Omental fat pad (tissue), 4 donors: ENCODE results near the gene VSIR. TPM values are rescaled to one million over a fixed set of nuclear protein-coding genes. Genes with fewer than 3 reads are reported as not detected.
A peak's percentile ranks its signal among the peaks of the same experiment; 100 is the strongest.

Experiments used
- ATAC-seq: fragments of 150-250 bp; one replicate; pipeline ENCODE4 v1.9.1; 2016; ENCODE audit warnings: mild to moderate bottlenecking, moderate library complexity; ENCODE audit not compliant: low FRiP score
- DNase-seq: peaks from one replicate; pipeline ENCODE4 v3.0.0-alpha.2; 2019; ENCODE audit warnings: low spot score
- total RNA-seq, 4 donors: library from RNA; depleted of rRNA; stranded (reverse); fragments of >200 nt; gene quantifications; one replicate each; pipeline ENCODE4 v1.1.0, GENCODE V29; 2016
- TF ChIP-seq, protein P1 (sequence below), 3 donors: fragments of 450-650 bp; IDR thresholded peaks; one replicate each; pipeline ENCODE4 v1.5.1; 2016 to 2017; ENCODE audit warnings: antibody characterized with exemption in 3 of 3, mild to moderate bottlenecking in 3 of 3, moderate library complexity in 2 of 3

VSIR gene
- total RNA-seq, 4 donors from 2014 or later: 65.1 to 119 (median 86.3) TPM

DNA sequence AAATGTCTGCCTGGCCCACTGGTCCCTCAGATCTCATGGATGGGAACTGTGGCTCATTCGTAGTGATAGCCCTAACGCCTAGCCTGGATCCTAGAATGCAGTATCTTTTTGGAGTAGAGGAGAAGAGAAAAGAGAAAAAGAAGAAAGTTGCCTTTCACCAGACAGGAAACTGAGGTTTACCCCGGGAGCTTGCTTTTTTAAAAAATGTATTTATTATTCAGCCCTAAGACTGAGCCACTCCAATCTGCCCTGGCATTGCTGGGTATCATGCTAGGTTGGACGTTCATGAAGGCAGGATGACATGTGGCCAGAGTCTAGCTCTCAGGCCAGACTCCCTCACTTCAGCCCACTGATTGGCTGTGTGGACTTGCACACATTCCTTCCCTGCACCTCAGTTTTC, 32.3 kb downstream of the VSIR start:
- DNase-seq (no peak), ATAC-seq (no peak)
- TF ChIP-seq, protein P1, sequence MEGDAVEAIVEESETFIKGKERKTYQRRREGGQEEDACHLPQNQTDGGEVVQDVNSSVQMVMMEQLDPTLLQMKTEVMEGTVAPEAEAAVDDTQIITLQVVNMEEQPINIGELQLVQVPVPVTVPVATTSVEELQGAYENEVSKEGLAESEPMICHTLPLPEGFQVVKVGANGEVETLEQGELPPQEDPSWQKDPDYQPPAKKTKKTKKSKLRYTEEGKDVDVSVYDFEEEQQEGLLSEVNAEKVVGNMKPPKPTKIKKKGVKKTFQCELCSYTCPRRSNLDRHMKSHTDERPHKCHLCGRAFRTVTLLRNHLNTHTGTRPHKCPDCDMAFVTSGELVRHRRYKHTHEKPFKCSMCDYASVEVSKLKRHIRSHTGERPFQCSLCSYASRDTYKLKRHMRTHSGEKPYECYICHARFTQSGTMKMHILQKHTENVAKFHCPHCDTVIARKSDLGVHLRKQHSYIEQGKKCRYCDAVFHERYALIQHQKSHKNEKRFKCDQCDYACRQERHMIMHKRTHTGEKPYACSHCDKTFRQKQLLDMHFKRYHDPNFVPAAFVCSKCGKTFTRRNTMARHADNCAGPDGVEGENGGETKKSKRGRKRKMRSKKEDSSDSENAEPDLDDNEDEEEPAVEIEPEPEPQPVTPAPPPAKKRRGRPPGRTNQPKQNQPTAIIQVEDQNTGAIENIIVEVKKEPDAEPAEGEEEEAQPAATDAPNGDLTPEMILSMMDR (IDR thresholded peaks at IDR 0.05): no peak

DNA sequence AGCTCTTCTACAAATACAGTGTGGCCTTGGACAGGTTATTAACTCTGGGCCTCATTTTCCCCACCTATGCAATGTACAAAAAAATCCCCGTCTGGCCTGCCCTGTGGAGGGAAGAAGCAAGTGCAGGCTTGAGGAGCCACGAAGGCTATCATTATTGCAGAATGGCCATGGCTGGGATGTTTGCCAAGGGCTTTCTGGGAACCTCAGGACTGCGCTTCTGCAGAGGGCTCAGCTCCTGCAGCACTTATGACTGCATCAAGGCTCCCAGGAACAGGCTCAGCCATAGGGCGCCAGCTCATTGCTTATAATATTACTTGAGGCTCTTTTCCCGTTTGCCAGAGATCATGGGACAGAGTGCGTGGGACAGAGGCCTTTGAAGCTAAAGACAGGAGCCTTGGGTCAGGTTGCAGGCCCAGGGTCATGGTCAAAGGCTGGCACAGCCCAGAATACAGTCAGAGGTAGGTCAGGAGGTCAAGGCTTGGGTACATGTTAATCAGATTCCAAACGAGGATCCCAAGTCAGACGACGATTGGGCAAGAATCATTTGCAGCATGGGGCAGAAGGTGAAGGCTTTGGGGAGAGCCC, 33.2 kb downstream of the VSIR start:
- ATAC-seq (peak; percentile 25), DNase-seq (no peak)
- TF ChIP-seq, protein P1 (IDR thresholded peaks at IDR 0.05): no peak

DNA sequence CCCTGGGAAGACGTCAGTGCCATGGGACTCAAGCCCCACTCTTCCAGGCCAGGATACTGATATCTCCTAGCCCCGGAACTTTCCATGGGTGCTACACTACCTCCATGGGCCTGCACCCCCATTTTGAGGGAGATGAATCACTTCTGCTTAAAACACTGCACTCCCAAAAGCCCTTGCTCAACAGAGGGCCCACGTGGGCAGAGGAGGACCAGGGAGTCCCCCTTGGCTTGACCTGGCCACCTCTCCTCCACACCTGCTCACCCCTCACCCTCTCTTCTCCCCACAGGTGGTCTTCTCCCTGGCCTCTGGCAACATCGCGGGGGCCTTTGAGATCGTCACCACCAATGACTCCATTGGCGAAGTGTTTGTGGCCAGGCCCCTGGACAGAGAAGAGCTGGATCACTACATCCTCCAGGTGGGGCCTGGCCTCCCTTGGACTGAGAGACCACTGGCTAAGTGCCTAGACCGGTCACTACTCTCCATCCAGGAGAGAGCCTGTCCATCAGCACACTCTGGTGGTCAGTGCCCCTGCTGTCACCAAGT, 33.9 kb downstream of the VSIR start:
- DNase-seq (no peak), ATAC-seq (no peak)
- TF ChIP-seq, protein P1 (IDR thresholded peaks at IDR 0.05): no peak

DNA sequence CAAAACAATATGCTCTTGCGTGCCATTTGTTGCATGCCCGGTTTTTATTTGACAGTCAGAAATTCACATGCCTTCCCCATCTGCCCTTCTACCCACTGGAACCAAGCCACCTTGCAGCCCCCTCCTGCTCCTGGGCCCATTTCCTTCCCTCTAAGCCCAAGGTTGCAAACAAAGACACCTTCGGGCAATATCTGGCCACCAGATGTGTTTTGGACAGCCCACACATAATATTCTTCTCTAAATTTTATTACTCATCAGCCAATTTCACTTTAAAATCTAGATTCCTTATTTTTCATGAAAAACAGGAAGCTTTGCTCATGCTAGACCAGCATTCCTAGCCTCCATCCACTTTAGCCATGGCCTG, 35.5 kb downstream of the VSIR start:
- ATAC-seq (no peak), DNase-seq (no peak)
- TF ChIP-seq, protein P1 (IDR thresholded peaks at IDR 0.05): no peak

DNA sequence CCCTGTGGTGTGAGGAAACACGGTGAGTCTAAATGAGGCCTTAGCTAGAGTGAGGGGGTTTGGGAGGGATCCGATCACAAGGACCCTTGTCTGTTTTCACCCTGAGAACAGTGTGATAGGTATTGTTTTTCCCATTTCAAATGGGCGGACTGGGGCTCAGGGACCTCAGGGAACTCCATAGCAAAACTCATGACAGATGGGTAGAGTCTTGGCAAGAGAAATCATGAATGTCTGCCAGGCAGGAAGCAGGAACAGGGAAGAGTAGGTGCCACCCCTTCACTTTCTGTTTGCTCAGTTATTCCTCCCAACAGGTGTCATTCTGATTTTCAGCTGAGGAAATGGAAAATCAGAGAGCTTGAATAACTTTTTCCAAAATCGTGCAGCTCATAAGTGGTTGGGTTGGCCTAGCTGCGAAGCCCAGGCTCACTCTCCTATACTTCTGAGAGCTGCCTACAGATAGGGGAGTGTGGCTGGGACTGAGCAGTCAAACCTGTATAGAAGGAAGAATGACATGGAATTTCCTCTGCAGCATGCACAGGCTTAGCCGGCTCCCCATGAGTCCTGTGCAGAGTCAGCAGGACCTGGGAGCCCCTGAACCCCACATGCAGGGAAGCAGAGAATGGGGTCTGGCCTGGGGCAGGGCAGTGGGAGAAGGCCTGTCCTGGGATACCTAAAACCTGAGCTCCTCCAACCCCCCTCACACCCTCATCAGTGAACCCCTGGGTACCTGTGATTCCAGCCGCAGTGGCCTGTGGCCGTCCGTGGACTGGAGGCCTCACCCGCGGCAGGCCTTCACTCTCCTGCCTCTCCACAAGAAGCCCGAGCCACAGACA, 36.1 kb downstream of the VSIR start:
- DNase-seq (no peak), ATAC-seq (no peak)
- TF ChIP-seq, protein P1 (IDR thresholded peaks at IDR 0.05): no peak

DNA sequence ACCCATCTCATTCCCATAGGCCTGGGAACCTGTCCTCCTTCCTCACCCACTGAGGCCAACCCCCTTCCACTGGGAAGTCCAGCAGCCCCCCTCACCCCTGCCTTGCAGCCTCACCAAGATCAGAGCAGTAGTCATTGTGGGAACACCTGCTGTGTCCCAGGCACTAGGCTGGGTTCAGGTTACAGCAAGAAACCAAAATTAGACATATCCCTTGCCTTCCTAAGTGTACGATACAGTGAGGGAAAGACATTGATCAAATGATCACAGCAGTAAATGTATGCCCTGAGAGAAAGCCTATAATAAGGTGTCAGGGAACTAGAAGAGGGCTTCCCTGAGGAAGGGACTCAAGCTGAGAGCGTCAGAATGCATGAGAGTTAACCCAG, 36.8 kb downstream of the VSIR start:
- DNase-seq (no peak), ATAC-seq (no peak)
- TF ChIP-seq, protein P1 (IDR thresholded peaks at IDR 0.05): no peak
